Measurements from ENCODE around the gene FES. TPM values are rescaled to one million over a fixed set of nuclear protein-coding genes. Genes with fewer than 3 reads are reported as not detected.

FES gene
- total and polyA plus RNA-seq, 4 donors, result 11.6 to 68.3 (median 33.1) TPM

DNA sequence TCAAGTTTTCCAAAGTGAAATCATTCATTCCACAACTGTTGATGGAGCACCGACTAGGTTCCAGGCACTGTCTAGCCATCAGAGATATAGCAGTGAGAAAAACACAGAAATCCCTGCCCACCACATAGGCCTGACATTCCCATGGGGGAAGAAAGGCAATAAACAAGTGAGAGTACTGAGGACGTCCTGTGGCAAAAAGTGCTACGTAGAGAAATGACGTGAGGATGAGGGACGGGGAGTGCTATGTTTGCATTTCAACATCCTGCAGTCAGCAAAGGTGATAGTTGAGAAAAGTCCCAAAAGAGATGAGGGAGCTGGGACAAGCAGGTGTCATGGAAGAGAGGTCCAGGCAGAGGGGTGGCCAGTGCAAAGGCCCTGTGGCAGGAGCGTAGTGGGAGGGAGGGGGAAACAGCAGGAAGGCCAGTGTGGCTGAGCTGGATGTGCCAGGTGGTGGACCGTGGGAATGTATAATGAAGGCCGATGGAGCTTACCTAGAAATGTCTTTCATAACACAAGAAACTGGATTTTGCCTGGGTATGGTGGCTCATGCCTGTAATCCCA is 26.3 kb upstream of the FES start:
- no peak for ATAC-seq (ENCODE audit: low FRiP score)
- Histone ChIP-seq H3K27ac (ENCODE audit: low read depth in 1 of 2, low read length in 2 of 2) (no peak overlapping the region), H3K4me3 (ENCODE audit: low read length in 2 of 2) (no peak overlapping the region), H3K4me1 (ENCODE audit: control insufficient read depth in 1 of 2, insufficient read depth in 2 of 2, low read length in 2 of 2) (no peaks in the 10 kb centered on the region), H3K27me3 (ENCODE audit: control insufficient read depth in 1 of 2, insufficient read depth in 2 of 2, low read length in 1 of 2) (no peaks in the 10 kb centered on the region), H3K9me3 (ENCODE audit: control insufficient read depth, low read length) (no peaks in the 10 kb centered on the region), H3K36me3 (ENCODE audit: control insufficient read depth in 1 of 2, insufficient read depth in 2 of 2, low read length in 1 of 2) (no peaks in the 10 kb centered on the region)
- 82 to 84% methylated on average over 8 of the region's 8 CpGs for WGBS, 2 donors
- no peak for DNase-seq
- intact Hi-C loops (cut with DNase I), result no loop called here

DNA sequence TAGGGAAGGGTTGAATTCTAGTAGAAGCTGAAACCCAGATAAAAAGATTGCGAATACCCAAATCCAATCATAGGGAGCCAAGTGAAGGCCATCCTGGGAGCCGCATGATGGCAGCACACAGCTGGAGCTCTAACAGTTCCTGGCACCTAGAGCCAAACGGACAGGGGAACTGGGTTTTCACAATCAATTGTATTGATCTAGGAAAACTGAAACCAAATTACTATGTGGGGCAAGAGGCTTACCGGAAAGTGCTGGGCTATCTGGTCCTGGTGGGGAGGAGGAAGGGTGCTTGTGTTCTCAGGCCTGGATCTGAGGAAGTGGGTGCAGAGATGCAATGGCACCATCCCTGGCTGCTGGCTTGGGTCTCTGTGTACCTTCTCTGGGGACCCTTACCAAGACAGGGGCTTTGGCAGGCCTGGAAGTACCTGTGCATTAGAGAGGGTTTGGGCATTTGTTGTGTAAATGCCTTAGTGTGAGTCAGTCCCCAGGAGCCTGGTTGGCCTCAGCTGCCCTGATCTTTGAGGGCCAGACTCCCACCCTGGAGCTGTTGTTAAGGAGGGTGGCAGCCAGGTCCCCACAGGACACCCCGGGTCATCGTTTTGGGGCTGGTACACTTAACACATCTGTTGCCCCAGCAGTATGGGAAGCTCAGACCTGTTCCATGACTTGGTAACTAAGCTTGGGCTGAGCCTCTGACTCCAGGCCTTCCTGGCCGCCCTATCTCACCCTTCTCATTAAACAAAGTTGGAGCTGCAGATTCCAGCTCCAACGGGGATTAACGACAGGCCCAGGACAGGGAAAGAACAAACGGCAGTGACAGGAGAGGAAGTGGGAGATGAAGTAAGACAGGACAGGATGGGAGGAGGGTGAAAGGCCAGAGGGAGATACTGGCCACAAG is 24.8 kb upstream of the FES start:
- intact Hi-C loops (cut with DNase I), result no loop called here
- 73 to 75% methylated on average over 10 of the region's 10 CpGs for WGBS, 2 donors
- no peak overlapping the region for H3K4me3 ChIP-seq (ENCODE audit: low read length in 2 of 2)
- no peaks in the 10 kb centered on the region for H3K4me1 ChIP-seq (ENCODE audit: control insufficient read depth in 1 of 2, insufficient read depth in 2 of 2, low read length in 2 of 2)
- DNase-seq (no peak), ATAC-seq (ENCODE audit: low FRiP score) (no peak)
- H3K27ac ChIP-seq (ENCODE audit: low read depth in 1 of 2, low read length in 2 of 2), result no peak overlapping the region
- H3K36me3 ChIP-seq (ENCODE audit: control insufficient read depth in 1 of 2, insufficient read depth in 2 of 2, low read length in 1 of 2), result no peaks in the 10 kb centered on the region
- no peaks in the 10 kb centered on the region for H3K27me3 ChIP-seq (ENCODE audit: control insufficient read depth in 1 of 2, insufficient read depth in 2 of 2, low read length in 1 of 2)
- no peaks in the 10 kb centered on the region for H3K9me3 ChIP-seq (ENCODE audit: control insufficient read depth, low read length)

DNA sequence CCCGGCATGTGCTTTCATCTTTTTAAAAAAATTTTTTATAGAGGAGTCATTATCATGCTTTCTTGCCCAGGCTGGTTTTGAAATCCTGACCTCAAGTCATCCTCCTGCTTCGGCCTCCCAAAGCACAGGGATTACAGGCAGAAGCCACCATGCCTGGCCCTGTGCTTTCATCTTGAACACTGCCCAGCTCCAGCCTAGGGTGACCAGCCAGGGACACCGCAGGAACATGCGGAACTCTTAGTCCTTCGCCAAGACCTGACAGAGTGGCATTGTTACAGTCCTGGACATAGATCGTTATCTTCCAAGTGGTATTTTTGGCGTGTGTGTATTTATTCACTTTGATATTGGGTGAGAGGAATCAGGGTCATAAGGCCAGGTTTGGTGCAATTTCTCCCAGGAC is 23.9 kb upstream of the FES start:
- WGBS, 2 donors, result 85 to 86% methylated on average over 7 of the region's 7 CpGs
- no peak for ATAC-seq (ENCODE audit: low FRiP score)
- Histone ChIP-seq H3K36me3 (ENCODE audit: control insufficient read depth in 1 of 2, insufficient read depth in 2 of 2, low read length in 1 of 2) (no peaks in the 10 kb centered on the region), H3K27ac (ENCODE audit: low read depth in 1 of 2, low read length in 2 of 2) (no peak overlapping the region), H3K9me3 (ENCODE audit: control insufficient read depth, low read length) (no peaks in the 10 kb centered on the region), H3K4me3 (ENCODE audit: low read length in 2 of 2) (no peak overlapping the region), H3K27me3 (ENCODE audit: control insufficient read depth in 1 of 2, insufficient read depth in 2 of 2, low read length in 1 of 2) (no peaks in the 10 kb centered on the region), H3K4me1 (ENCODE audit: control insufficient read depth in 1 of 2, insufficient read depth in 2 of 2, low read length in 2 of 2) (no peaks in the 10 kb centered on the region)
- no peak for DNase-seq
- intact Hi-C loops (cut with DNase I), result no loop called here

- no peak for ATAC-seq (ENCODE audit: low FRiP score)
- no peaks in the 10 kb centered on the region for H3K9me3 ChIP-seq (ENCODE audit: control insufficient read depth, low read length)
- DNase-seq, result no peak
- no peak overlapping the region for H3K27ac ChIP-seq (ENCODE audit: low read depth in 1 of 2, low read length in 2 of 2)
- WGBS, 2 donors, result 95 to 96% methylated on average over 14 of the region's 14 CpGs
- no peaks in the 10 kb centered on the region for H3K4me1 ChIP-seq (ENCODE audit: control insufficient read depth in 1 of 2, insufficient read depth in 2 of 2, low read length in 2 of 2)
- no peaks in the 10 kb centered on the region for H3K36me3 ChIP-seq (ENCODE audit: control insufficient read depth in 1 of 2, insufficient read depth in 2 of 2, low read length in 1 of 2)
- H3K4me3 ChIP-seq (ENCODE audit: low read length in 2 of 2), result no peak overlapping the region
- intact Hi-C loops (cut with DNase I), result no loop called here
- no peaks in the 10 kb centered on the region for H3K27me3 ChIP-seq (ENCODE audit: control insufficient read depth in 1 of 2, insufficient read depth in 2 of 2, low read length in 1 of 2)
Measured at GRCh38 chr15:90860942-90861675, 23.2 kb upstream of the FES start.

GRCh38 chr15:90862487-90862886 is 21.8 kb upstream of the FES start:
- Histone ChIP-seq H3K27ac (ENCODE audit: low read depth in 1 of 2, low read length in 2 of 2) (no peak overlapping the region), H3K36me3 (ENCODE audit: control insufficient read depth in 1 of 2, insufficient read depth in 2 of 2, low read length in 1 of 2) (no peaks in the 10 kb centered on the region), H3K27me3 (ENCODE audit: control insufficient read depth in 1 of 2, insufficient read depth in 2 of 2, low read length in 1 of 2) (no peaks in the 10 kb centered on the region), H3K9me3 (ENCODE audit: control insufficient read depth, low read length) (no peaks in the 10 kb centered on the region), H3K4me1 (ENCODE audit: control insufficient read depth in 1 of 2, insufficient read depth in 2 of 2, low read length in 2 of 2) (no peaks in the 10 kb centered on the region), H3K4me3 (ENCODE audit: low read length in 2 of 2) (no peak overlapping the region)
- WGBS, 2 donors, result 90 to 91% methylated on average over 6 of the region's 6 CpGs
- intact Hi-C loops (cut with DNase I), result no loop called here
- DNase-seq, result no peak
- ATAC-seq (ENCODE audit: low FRiP score), result no peak

GRCh38 chr15:90862964-90863778 is 21.1 kb upstream of the FES start:
- intact Hi-C loops (cut with DNase I), result no loop called here
- Histone ChIP-seq H3K27ac (ENCODE audit: low read depth in 1 of 2, low read length in 2 of 2) (no peak overlapping the region), H3K27me3 (ENCODE audit: control insufficient read depth in 1 of 2, insufficient read depth in 2 of 2, low read length in 1 of 2) (no peaks in the 10 kb centered on the region), H3K4me3 (ENCODE audit: low read length in 2 of 2) (no peak overlapping the region), H3K9me3 (ENCODE audit: control insufficient read depth, low read length) (no peaks in the 10 kb centered on the region), H3K36me3 (ENCODE audit: control insufficient read depth in 1 of 2, insufficient read depth in 2 of 2, low read length in 1 of 2) (no peaks in the 10 kb centered on the region), H3K4me1 (ENCODE audit: control insufficient read depth in 1 of 2, insufficient read depth in 2 of 2, low read length in 2 of 2) (no peaks in the 10 kb centered on the region)
- DNase-seq (no peak), ATAC-seq (ENCODE audit: low FRiP score) (peak; percentile 48)
- WGBS, 2 donors, result 73 to 78% methylated on average over 5 of the region's 5 CpGs

- Histone ChIP-seq H3K36me3 (ENCODE audit: control insufficient read depth in 1 of 2, insufficient read depth in 2 of 2, low read length in 1 of 2) (no peaks in the 10 kb centered on the region), H3K4me3 (ENCODE audit: low read length in 2 of 2) (no peak overlapping the region), H3K9me3 (ENCODE audit: control insufficient read depth, low read length) (no peaks in the 10 kb centered on the region), H3K27me3 (ENCODE audit: control insufficient read depth in 1 of 2, insufficient read depth in 2 of 2, low read length in 1 of 2) (no peaks in the 10 kb centered on the region), H3K4me1 (ENCODE audit: control insufficient read depth in 1 of 2, insufficient read depth in 2 of 2, low read length in 2 of 2) (no peaks in the 10 kb centered on the region), H3K27ac (ENCODE audit: low read depth in 1 of 2, low read length in 2 of 2) (no peak overlapping the region)
- ATAC-seq (ENCODE audit: low FRiP score) (no peak), DNase-seq (no peak)
- intact Hi-C loops (cut with DNase I), result no loop called here
- 88 to 92% methylated on average over 4 of the region's 4 CpGs for WGBS, 2 donors
Measured at GRCh38 chr15:90863987-90864386, 20.3 kb upstream of the FES start.

DNA sequence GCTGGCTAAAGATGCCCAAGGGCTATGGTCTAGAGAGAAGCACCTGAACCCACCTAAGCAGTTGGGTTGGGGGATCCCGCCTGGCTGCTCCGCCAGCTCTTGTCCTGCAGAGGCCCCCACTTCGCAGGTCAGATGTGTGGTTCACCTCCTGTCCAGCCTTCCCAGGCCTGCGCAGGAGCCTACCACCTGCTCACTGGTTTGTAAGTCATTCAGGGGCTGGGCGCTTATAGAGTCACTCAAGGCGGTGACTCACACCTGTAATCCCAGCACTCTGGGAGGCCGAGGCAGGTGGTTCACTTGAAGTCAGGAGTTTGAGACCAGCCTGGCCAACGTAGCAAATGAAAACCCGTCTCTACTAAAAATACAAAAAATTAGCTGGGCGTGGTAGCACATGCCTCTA is 19.8 kb upstream of the FES start:
- WGBS, 2 donors, result 90 to 94% methylated on average over 10 of the region's 10 CpGs
- no peak for DNase-seq
- H3K4me1 ChIP-seq (ENCODE audit: control insufficient read depth in 1 of 2, insufficient read depth in 2 of 2, low read length in 2 of 2), result no peaks in the 10 kb centered on the region
- no peak for ATAC-seq (ENCODE audit: low FRiP score)
- no peak overlapping the region for H3K27ac ChIP-seq (ENCODE audit: low read depth in 1 of 2, low read length in 2 of 2)
- no peaks in the 10 kb centered on the region for H3K9me3 ChIP-seq (ENCODE audit: control insufficient read depth, low read length)
- no peaks in the 10 kb centered on the region for H3K36me3 ChIP-seq (ENCODE audit: control insufficient read depth in 1 of 2, insufficient read depth in 2 of 2, low read length in 1 of 2)
- no peak overlapping the region for H3K4me3 ChIP-seq (ENCODE audit: low read length in 2 of 2)
- H3K27me3 ChIP-seq (ENCODE audit: control insufficient read depth in 1 of 2, insufficient read depth in 2 of 2, low read length in 1 of 2), result no peaks in the 10 kb centered on the region
- intact Hi-C loops (cut with DNase I), result no loop called here
